GM12872 (cell line): ENCODE measurements around the gene PML.

ENCODE experiments used
- CTCF ChIP-seq: IDR thresholded peaks from 3 replicates; pipeline ENCODE4 v1.5.1; 2011; ENCODE audit warnings: low read depth, mild to moderate bottlenecking, low read length, moderate library complexity; ENCODE audit not compliant: insufficient read depth

The PML gene

DNA sequence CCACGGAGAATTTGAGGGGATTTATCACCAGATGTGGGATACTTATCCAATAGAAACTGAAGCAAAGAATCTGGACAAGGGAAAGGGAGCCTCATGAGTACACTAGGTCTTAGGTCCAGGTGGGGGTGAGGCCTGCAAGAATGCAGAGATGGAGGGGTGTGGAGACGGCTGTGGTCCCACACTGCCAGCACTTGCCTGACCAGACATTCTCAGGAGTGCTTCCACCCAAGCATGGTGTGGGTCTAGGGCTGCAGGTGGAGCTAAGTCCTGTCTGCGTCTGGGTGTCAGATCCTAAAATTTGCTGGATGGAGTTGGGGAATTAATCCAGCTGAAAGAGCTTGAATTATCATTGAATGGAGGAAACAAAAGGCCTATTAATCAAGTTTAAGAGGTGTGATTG is 14.4 kb downstream of the PML start:
- no peak for TF ChIP-seq CTCF

DNA sequence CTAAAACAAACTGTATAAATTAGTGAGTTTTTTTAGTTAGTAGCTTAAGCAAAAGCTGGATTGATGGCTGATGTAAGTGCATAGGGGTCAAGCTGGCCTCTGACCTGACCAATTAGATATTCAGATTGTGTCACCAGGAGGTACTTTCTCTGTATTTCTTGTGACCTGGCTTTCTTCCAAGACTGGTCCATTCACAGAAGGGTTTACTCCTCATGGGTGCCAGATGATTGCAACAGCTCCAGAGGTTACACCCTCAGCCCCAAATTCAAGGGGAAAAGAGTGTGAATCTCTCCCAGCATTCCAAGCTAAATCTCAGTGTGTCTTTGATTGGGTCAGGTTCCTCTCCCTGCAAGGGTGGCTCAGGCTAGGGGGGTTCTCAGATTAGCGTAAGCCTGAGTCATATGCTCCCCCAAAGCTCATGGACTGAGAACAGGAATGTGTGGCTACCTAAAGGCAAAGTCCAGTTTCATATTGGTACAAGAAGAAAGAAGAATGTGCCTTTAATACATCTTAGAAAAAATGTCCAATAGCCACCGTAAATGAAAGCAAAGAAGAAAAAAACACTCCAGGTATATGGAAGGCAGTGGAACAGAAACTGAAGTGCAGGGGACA is 16.5 kb downstream of the PML start:
- TF ChIP-seq CTCF: no peak

DNA sequence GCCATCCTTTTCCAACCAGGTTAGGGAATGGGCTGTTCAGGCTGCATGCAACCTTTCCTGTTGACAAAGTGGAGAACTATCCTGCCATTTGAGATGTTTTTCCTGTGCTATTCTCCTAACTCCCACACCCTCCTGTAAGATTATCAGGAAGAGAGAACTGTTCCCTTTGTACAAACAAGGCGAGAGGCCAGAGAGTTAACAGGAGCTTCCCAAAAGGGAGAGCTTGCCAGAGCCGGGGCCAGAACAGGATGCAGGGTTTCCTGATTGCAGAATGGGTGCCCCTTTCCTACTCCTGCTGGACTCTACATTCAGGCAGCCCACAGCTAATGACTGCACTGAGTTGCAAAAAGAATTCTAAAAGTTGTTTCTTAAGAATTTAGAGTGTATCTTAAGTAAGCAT is 17.1 kb downstream of the PML start:
- no peak for TF ChIP-seq CTCF

- no peak for TF ChIP-seq CTCF
These were observed 18.9 kb downstream of the PML start for GRCh38 chr15:74013374-74013894.

- no peak for TF ChIP-seq CTCF
These were observed 25.2 kb downstream of the PML start for GRCh38 chr15:74019734-74020133.

DNA sequence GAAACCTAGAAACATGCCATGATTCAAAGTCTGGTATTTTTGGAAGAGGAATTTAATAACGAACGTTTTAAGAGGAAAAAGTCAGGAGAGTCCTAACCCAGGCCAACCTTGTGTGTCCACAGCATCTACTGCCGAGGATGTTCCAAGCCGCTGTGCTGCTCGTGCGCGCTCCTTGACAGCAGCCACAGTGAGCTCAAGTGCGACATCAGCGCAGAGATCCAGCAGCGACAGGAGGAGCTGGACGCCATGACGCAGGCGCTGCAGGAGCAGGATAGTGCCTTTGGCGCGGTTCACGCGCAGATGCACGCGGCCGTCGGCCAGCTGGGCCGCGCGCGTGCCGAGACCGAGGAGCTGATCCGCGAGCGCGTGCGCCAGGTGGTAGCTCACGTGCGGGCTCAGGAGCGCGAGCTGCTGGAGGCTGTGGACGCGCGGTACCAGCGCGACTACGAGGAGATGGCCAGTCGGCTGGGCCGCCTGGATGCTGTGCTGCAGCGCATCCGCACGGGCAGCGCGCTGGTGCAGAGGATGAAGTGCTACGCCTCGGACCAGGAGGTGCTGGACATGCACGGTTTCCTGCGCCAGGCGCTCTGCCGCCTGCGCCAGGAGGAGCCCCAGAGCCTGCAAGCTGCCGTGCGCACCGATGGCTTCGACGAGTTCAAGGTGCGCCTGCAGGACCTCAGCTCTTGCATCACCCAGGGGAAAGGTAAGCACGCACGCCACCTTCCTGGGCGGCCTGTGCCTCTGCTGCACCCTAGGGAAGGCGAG is 28.4 kb downstream of the PML start:
- no peak for TF ChIP-seq CTCF

GRCh38 chr15:74024687-74025086 is 30.2 kb downstream of the PML start:
- TF ChIP-seq CTCF: no peak
